ENCODE data around the gene BTG2. TPM values are rescaled to one million over a fixed set of nuclear protein-coding genes. Genes with fewer than 3 reads are reported as not detected.
"Not testable (repeated sequence)": the region's sequence is repeated elsewhere in the genome, so short reads cannot be mapped to it uniquely, and the experiment has no call there.

Gene BTG2
- total RNA-seq, 1 donor from 2014 or later, result 44.8 TPM

DNA sequence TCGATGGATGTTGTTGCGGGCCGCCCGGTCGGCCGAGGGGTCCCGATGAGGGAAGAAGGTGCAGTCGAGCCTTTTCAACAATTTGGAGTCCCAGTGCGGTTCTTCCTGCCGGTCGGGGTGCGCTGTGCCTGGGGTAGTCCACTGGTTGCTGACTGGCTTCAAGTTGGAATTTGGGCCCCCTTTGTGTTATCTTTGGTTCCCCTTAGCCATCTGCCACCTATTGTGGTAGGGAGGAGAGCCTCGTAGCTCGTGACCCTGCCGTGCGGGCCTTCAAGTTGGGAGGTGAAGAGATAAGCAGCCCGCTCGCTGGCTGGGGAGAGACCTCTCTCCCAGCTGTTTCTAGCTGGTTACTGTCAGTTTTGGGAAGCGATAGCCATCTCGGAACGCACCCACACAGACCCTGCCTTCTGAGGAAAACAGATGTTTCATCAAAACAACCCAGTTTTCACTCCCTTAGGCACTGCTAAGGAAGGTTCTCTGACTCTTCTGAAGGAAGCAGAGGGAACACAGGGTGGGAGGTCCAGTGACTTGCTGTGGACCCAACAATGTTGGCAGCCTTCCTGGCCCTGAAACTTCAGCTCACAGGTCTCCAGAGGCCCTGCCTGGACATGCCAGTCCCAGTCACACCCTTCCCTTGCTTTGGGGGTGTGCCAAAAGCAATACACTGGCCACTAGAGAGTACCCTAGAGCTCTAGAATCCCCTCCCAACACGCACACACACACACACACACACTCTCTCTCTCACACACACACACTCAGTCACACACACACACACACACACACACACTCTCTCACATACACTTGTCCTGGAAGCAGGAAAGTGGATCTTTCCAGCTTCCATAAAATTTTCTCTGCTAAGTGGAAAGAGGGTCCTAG is 1.0 kb downstream of the BTG2 start:
- DNase-seq (ENCODE audit: missing footprints), result peak; percentile 91
- peak; percentile 60 for ATAC-seq
- intact Hi-C loops (cut with DNase I), result loop anchor here (2.0 kb wide), 1 partner anchor 20 kb away; no protein-coding TSS in a partner anchor

GRCh38 chr1:203306965-203307541 is 1.7 kb downstream of the BTG2 start:
- DNase-seq (ENCODE audit: missing footprints) (peak; percentile 73), ATAC-seq (no peak)
- intact Hi-C loops (cut with DNase I), result loop anchor here (2.0 kb wide), 1 partner anchor 20 kb away; no protein-coding TSS in a partner anchor

DNA sequence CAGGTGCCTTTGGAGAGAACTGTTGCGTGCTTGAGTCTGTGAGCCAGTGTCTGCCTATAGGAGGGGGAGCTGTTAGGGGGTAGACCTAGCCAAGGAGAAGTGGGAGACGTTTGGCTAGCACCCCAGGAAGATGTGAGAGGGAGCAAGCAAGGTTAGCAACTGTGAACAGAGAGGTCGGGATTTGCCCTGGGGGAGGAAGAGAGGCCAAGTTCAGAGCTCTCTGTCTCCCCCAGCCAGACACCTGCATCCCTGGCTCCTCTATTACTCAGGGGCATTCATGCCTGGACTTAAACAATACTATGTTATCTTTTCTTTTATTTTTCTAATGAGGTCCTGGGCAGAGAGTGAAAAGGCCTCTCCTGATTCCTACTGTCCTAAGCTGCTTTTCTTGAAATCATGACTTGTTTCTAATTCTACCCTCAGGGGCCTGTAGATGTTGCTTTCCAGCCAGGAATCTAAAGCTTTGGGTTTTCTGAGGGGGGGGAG is 2.4 kb downstream of the BTG2 start:
- DNase-seq (ENCODE audit: missing footprints), result no peak

GRCh38 chr1:203308328-203308922 is 3.1 kb downstream of the BTG2 start:
- DNase-seq (ENCODE audit: missing footprints) (no peak), ATAC-seq (no peak)
- intact Hi-C loops (cut with DNase I), result no loop called here

More for the DNA sequence above, 2.4 kb downstream of the BTG2 start:
- ATAC-seq, result no peak
- intact Hi-C loops (cut with DNase I), result loop anchor here (2.0 kb wide), 1 partner anchor 19 kb away; no protein-coding TSS in a partner anchor

GRCh38 chr1:203308923-203309331 is 3.6 kb downstream of the BTG2 start:
- intact Hi-C loops (cut with DNase I), result loop anchor here (1.0 kb wide), 1 partner anchor 37 kb away; no protein-coding TSS in a partner anchor
- DNase-seq (ENCODE audit: missing footprints) (no peak), ATAC-seq (no peak)

DNA sequence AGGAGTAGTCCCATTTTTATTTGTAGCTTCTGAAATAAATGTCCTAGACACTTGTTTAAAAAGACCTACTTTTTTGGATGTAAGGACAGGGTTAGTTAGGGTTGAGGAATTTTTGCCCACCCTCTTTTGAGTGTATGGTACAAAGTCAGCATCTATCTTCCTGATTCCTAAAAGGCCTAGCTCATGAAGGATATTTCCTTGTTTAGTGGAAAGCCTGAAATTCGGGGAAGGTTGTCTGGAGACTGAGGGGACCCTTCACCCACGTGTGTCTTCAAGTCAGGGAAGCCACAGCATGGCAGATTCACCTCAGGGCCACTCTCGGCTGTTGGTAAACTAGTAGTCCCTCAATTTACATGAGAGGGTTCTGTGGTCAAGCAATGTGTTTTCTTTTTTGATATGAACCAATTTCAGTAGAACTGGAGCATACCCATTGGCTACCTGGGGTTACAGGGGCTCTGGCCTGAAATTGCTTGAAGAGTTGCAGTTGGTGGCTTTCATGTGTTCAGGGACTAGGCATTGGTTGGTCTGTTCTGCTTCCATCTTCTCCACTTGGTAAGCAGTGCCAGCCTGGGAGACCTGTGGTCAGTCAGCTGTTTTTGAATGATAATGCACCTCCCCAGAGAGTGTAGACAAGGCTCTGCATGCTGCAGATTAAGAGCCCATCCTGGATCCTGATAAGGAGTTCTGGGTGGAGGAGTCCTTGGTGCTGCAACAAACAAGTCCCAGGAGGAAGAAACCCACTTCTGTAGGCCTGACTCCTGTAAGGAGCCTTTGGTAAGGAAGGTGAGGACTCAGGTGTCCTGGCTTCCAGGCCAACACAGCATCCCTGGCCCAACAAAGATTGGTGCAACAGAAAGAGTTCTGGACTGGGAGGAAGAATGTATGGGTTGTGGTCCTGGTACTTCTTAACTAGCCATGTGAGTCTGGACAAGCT is 6.3 kb downstream of the BTG2 start:
- ATAC-seq (no peak), DNase-seq (ENCODE audit: missing footprints) (no peak)
- intact Hi-C loops (cut with DNase I), result no loop called here

- DNase-seq (ENCODE audit: missing footprints); ATAC-seq; intact Hi-C loops (cut with DNase I): not testable (repeated sequence)
Observed at GRCh38 chr1:203314025-203314759, 8.9 kb downstream of the BTG2 start.

DNA sequence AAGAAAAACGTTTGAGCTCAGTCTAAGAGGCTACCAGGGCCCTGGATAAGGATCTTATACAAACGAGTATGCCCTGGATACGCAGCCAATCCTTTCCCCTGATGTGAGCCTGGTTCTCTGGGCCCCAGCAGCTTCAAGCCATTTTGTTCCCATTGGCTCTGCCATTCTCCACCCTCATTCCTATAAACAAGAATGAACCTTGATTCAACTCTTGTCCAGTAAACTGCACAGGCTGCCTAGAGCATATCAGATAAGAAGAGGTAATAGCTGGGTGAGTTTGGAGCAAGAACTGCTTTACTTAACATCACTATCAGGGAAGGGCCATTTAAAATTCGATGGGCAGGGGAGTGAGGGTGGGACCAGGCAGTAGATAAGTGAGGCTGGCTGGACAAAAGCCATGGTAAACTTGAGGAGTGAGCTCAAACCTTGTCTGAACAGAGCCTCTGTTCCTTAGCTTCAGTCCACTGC is 11.3 kb downstream of the BTG2 start:
- intact Hi-C loops (cut with DNase I), result no loop called here
- ATAC-seq (peak; percentile 60), DNase-seq (ENCODE audit: missing footprints) (no peak)

DNA sequence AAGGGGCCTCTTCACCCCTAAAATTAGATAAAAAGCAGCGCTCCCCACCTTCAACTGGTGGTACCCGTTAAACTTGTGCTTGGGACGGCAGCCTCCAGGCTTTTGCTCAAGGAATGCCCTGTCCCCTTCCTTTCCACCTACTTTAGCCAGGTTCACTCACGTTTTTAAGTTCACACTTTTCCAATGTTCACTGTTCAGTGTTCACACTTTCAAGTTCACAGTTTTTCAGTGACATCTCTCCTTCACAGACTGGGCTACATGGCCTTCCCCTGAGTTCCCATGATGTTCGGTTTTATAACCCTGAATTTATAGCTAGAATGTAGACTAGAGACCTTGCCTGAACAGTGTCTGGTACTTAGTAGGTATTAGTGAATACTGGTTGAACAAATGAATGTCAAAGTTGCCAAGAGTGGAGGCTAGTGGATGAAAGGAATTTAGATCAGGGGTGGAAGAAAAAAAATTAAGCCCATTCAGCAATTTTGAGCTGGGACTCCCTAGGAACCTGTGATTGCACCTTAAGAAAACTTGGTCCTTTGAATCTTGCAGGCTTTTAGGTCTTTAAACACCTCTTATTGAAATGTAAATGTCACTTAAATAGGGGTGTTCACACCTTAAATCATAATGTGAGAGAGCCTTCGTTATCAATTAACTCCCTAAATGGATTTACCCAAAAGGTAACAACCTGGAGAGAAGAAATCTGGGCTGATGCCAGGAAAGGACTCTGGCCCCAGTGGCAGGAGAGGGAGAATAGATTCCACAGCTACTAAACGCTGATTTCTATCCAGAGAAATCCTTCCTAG is 12.3 kb downstream of the BTG2 start:
- DNase-seq (ENCODE audit: missing footprints), result no peak
- intact Hi-C loops (cut with DNase I), result no loop called here
- no peak for ATAC-seq

GRCh38 chr1:203318229-203318517 is 12.9 kb downstream of the BTG2 start:
- DNase-seq (ENCODE audit: missing footprints) (no peak), ATAC-seq (no peak)
- intact Hi-C loops (cut with DNase I), result no loop called here

GRCh38 chr1:203320591-203321272 is 15.4 kb downstream of the BTG2 start:
- DNase-seq (ENCODE audit: missing footprints), result peak; percentile 79
- no peak for ATAC-seq
- intact Hi-C loops (cut with DNase I), result no loop called here

- DNase-seq (ENCODE audit: missing footprints) (no peak), ATAC-seq (no peak)
- intact Hi-C loops (cut with DNase I), result no loop called here
Observed at GRCh38 chr1:203321273-203322052, 16.1 kb downstream of the BTG2 start.

DNA sequence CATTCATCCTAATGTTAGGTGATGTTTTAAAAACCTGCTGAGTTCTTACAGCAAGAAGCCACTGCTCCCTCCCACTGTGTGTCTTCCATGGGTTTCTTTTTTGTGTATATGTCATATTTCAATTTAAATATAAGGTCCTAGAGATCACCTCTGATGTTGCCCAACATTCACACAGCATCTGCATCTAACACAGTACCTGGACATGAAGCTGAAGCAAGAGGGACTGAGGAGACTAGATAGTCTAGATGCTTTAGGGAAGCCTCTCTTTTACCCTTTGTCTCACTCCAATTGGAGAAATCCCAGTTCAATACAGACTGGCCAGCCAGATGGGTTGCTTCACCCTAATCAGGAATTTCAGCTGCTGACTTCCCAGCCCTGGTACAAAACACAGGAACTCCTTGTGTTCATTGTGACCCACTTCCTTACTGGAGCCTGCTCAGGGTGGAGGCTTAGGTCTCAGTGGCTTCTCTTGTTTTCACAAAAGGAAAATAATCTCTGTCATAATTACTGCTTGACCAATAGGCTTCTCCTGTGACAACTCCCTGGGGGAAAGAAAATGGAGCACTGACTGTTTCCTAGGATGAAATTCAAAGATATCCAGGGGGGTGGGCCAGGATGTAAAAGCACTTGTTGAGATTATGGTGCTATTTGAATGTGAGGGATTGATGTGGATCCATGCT is 17.3 kb downstream of the BTG2 start:
- intact Hi-C loops (cut with DNase I), result no loop called here
- peak; percentile 65 for ATAC-seq
- DNase-seq (ENCODE audit: missing footprints), result no peak

DNA sequence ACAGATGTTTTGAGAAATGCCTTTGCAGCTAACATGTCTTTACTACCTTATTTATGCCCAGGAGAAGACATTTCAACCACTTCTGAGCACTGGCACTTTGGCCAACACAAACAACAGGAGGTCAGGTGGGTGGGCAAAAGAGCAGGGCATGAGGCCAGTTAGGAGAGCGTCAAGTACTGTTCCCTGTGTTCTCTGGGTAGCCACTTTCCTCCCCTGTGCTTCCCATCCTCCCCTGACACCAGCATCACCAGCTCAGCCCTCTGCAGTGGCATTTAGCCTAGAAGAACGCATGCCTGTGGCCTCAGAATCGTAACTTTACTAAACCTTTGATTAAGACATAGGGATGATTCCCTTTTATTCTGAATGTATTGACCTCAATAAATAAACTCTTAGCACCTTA is 18.3 kb downstream of the BTG2 start:
- DNase-seq (ENCODE audit: missing footprints), result no peak
- intact Hi-C loops (cut with DNase I), result no loop called here
- ATAC-seq, result no peak
